Embryonic facial prominence (tissue), 1 donor: Measurements from ENCODE around the gene SULF2.
"Not testable (repeated sequence)": the region's sequence is repeated elsewhere in the genome, so short reads cannot be mapped to it uniquely, and the experiment has no call there.

Experiments used
- DNase-seq: peaks from one replicate; pipeline ENCODE4 v3.0.0-alpha.2; 2016; ENCODE audit errors: extremely low spot score

The SULF2 gene

GRCh38 chr20:47785311-47785853 is at the start of gene SULF2:
SULF2 (minus strand) TSS chr20:47785481; CDS start chr20:47757363, 28,118 bp downstream.
- DNase-seq = no peak

- not testable (repeated sequence) for DNase-seq
These were observed 46.4 kb upstream of the SULF2 start for GRCh38 chr20:47831675-47832074.

- not testable (repeated sequence) for DNase-seq
These were observed 41.4 kb upstream of the SULF2 start for GRCh38 chr20:47826716-47827115.

DNA sequence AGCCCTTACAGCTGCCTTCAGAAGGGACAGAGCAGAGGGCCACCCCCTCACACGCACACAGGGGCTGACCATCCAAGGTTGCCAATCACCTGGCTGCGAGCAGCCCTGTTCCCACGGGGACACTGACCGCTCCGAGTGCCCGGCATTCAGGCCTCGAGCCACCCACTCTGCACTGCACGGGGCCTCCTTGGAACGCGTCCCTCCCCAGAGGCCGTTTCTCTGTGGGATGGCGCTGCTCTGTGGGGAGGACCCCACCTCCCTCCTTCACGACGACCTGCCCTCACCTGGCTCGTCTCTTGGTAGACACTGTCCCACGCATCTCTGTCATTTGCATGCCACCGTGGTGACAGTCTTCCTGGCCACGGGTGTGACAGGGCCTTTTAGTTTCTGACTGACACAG is 40.7 kb upstream of the SULF2 start:
- not testable (repeated sequence) for DNase-seq

GRCh38 chr20:47825011-47825762 is 39.9 kb upstream of the SULF2 start:
- DNase-seq = no peak

- not testable (repeated sequence) for DNase-seq
These were observed 38.7 kb upstream of the SULF2 start for GRCh38 chr20:47823941-47824340.

GRCh38 chr20:47821481-47822100 is 36.3 kb upstream of the SULF2 start:
- DNase-seq = no peak

DNA sequence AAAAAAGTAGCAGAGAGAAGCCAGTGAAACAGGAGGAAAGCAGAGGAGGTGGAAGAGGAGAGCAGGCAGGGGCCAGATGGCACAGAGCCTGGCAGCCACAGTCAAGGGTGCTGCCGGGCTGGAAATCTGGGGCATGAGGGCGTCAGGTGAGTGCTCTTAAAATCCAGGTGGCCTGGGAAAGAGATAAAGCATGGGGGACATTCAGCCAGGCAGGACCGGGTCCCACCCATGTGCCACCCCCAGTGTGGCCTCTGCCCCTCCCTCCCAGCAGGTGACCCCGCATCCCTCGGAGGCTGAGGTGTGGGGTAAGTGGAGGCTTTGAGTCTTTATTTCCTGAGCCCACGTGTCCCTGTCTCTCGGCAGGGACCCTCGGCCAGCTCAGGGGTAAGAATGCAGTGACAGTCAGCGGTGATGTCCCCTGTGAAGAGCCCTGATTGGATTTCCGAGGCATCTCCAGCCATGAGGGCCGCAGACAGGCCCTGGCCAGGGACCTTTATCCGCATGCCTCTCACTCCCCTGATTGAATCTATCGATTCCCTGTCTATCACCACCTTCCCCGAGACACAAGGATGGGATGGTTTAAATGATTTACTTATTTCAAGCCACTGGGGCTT is 33.8 kb upstream of the SULF2 start:
- no peak for DNase-seq

- DNase-seq = no peak
These were observed 33.2 kb upstream of the SULF2 start for GRCh38 chr20:47818466-47818865.

DNA sequence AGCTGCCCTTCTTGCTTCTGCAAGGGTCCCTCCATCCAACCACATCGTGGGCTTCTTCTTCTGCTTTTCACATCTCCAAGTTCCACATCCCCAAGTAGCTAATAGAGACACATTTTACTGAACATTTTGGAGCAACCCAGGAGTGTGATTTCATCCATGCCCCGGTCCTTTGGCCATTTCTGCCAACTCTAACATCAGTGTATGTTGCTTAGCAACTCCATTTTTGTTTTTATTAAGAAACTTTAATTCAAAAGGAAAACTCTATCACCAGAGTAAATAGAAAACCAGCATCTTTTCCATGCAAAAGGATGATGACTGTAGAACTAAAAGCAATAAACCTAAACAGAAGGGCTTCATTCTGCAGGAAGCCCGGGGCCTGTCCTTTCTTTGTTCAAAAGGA is 32.7 kb upstream of the SULF2 start:
- DNase-seq = no peak

- no peak for DNase-seq
These were observed 32.3 kb upstream of the SULF2 start for GRCh38 chr20:47817573-47817972.

DNA sequence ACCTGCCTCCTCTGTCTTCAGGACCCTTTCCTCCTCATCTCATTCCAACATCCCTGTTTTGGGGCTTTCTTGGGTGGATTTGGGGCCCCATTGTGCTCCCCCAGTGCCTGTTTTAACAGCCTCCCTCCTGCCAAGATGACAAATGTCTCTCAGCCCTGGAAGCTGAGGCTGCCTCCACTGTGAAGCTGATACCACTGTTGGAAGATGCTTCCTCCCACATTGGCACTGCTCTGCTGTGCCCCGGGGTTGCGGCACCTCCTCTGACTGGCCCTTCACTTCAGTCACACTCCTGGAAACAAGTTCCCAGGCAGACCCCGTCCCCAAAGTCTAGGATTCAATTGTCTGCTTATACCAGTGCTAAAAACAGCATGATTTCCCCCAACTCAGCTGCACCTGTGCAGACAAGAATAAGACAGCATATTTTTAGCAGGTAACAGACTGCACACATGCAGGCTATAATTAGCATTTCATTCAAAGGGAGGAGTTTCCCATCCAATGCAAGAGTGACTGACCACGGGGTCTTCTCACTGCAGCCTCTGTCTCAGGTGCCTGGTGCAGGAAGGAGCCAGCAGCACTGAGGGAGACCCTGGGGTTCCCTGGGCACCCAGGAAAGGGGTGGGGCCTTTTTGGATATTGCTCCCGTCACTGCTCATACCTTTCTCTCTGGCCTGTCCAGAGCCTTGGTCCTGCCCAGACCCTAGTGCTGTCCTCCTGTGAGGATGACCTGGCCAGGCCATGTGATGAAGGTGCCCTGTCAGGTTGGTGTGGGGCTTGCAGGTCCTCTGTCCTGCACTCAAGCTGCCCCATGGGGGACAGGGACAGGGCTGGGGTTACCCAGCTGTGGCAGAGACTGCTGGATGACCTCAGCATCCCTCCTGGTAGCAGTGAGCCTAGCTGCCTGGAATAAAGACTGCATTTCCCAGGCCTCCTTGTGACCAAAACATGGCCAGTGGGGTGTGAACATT is 31.5 kb upstream of the SULF2 start:
- DNase-seq = no peak

GRCh38 chr20:47815866-47816265 is 30.6 kb upstream of the SULF2 start:
- DNase-seq = no peak

GRCh38 chr20:47815416-47815806 is 30.1 kb upstream of the SULF2 start:
- DNase-seq = no peak

DNA sequence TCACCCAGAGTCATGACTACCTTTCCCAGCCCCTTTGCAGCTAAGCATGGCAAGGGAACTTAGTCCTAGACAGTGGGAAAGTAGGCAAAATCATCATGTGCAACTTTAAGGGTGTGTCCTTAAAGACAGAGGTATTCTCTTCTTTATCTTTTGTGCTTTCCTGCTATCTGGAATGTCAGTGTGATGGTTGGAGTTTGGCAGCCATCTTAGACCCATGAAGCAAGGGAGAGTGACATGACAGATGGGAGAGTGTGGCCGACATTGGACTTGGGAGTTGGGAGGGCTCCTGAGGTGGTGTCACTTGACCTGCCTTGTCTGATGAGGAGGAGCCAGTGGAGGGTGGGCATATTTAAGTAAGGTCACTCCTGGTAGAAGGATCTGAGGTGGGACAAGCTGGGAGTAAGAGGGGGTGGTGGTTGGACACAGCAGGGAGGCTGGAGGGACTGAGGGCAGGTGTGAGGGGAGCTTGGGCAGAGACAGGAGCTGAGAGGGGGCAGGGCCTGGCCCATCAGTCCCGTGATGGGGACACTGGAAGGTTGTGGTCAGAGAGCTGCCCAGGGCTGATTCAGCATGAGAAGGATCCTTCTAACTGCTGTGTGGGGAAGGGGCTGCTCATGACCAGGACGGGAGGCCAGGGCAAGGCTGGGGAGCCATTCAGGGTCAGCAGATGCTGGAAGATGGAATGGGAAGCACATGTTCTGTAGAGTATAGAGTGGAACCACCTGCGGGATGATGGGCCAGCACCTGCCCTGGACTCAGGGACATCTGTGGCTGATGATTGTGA is 29.5 kb upstream of the SULF2 start:
- DNase-seq = no peak

GRCh38 chr20:47810721-47811347 is 25.6 kb upstream of the SULF2 start:
- DNase-seq = no peak

DNA sequence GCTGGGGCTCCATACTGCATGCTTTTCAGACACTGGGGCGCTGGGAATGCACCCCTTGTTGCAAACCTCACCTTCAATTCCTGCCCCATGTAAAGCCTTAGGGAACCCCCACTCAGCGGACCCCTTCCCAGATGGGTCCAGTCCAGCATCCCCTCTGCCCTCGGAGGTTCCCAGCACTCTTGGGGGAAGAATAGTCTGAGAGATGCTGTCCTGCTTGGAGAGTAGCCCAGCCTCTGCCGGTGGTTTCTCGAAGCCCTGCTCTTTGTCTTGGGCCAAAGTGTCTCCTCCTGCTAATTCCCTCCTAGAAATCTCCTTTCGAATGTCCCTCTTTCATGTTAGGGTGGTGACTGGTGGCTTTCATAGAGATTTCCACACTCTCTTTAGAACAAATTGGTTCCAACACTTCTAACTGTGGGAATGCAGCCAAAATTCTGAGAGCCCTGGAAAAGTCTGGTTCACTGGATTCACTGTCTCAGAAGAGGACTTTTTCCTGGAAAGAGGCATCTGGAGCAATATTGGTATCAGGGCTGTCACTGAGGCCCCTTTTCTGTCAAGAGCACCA is 24.9 kb upstream of the SULF2 start:
- no peak for DNase-seq

DNA sequence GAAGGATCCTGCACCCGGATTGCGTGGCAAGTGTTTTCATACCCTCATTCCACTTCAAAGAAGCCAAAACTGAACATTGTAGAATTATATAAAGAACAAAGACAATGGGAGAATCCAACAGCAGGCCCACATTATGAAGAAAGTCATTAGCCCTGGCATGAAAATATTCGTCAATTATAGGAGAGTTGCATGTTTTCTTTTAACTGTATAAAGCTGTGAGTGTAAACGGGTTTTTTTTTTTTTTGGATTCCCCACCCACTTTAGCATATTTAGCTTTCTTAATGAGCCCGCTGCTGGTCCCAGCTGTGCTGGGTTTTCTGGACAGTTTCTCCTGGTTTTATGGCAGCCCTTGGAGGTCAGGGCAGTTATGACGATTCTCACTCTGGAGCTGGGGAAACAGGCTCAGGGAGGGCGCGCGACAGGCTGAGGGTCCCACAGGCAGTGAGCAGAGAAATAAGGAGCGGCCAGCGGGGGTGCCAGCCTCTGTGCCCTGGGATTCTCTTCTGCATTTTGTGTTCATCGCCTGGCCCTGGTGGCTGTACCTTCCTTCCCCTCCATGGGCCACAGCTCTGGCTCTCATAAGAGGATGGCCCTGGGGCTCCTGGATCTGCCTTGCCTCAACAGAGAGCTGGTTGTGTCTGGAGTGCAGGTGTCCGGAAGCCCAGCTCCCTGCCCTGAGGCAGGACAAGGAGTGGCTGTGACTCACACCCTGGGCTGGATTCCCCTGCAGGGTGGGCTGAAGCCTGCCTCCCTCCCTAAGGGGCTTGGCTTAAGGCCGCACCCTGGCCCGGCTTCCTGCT is 24.1 kb upstream of the SULF2 start:
- no peak for DNase-seq

DNA sequence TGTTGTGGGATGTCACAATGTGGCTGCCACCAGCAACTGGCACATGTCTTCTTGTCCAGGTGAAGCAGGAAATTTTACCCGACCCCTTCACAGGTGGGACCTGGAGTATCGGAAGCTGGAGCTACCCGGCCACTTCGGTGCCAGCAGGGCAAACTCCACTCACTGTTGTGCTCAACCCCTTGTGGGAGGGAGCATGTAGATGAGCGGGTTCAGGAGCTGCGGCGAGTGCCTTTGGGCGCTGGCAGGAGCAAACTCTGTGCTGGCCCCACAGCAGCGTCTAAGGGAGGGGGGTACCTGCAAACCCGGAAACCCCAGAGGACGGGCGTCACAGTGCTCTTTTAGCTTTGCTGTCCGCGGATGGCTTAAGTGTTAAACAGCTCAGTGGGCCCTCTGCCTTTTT is 20.7 kb upstream of the SULF2 start:
- DNase-seq = no peak
